Stimulated activated CD4-positive, alpha-beta T cell treated with anti-CD3 and anti-CD28 coated beads, Interleukin-2, amount 100 ng/mL, for 24 hours (primary cell): ENCODE measurements around the gene RBFOX2.

Experiments used
- DNase-seq, 2 donors: peaks; one replicate each; pipeline ENCODE4 v3.0.0-alpha.2; 2020

RBFOX2 gene

GRCh38 chr22:35971456-35972119 lies 57.0 kb downstream of the RBFOX2 start:
- no peak for DNase-seq

- DNase-seq = no peak
Observed at GRCh38 chr22:35970616-35971455, 57.8 kb downstream of the RBFOX2 start.

DNA sequence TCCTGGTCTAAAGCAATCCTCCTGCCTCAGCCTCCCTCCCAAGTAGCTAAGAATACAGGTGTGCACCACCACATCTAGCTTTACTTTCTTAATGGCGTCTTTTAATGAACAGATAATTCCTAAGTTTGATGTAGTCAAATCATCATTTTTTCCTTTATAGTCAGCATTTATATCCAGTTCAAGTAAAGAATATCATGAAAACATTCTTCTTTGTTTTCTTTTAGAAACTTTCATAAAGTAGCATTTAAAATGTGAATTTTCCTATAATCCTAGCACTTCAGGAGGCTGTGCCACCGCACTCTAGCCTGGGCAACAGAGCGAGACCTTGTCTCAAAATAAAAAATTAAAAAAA lies 61.6 kb downstream of the RBFOX2 start:
- DNase-seq = no peak

DNA sequence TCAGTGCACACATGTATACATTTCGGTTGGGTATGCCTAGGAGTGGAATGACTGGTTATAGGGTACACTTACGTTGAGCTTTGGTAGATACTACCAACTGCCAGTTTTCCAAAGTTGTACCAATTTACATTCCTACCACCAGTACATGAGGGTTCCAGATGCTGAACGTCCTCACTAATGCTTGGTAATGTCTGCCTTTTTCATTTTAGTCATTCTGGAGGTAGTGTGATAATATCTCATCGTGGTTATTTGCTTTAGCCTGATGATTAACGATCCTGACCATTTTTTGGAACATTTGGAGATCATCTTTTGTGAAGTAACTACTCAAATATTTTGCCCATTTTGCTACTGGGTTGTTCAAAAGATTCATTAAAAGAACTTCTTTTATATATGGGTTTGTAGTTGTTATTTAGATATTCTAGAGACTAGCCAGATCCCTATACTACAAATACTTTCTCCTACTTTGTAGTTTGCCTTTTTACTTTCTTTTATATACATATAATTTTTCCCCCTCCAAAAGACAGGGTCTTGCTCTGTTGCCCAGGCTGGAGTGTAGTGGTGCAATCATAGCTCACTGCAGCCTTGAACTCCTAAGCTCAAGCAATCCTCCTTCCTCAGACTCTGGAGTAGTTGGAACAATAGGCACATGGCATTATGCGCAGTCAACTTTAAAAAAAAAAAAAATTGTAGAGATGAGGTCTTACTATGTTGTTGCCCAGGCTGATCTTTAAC lies 62.1 kb downstream of the RBFOX2 start:
- no peak for DNase-seq

- DNase-seq = no peak
Observed at GRCh38 chr22:35963237-35963810, 65.3 kb downstream of the RBFOX2 start.

DNA sequence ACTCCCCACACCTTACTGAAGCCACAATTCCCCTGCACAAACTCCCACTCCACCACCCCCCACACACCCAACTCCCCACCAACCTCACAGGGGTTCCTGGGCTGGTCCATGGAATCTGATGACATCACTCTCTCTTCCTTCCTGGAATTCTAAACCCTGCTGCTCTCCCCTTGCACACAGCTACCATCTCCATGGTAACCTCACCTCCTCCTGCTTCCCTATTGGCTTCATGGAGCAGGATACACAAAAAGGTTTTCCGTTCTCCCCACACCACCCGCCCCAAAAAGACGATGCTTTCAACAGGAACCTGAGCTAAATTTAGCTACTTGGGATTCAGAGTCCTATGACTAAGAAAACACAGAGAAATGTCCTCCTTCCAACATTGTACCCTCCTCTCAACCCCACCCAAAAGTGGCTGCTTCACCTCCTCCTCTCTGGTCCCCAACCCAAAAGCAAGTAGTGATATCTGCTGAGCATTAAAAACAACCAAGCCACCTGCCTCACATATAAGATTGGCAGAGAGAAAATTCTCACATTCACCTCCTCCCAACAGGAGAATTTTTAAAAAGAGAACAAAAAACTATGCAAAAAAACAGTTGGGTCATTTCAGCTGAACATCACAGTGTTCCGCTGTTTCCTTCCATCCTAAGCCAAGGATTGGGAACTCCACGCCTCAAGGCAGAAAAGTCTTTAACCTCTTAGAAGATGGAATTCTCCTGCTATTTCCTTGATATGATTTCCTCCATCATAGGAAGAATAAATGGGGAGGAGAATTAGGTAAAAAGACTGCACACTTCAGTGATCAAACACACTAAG lies 66.9 kb downstream of the RBFOX2 start:
- DNase-seq = no peak

DNA sequence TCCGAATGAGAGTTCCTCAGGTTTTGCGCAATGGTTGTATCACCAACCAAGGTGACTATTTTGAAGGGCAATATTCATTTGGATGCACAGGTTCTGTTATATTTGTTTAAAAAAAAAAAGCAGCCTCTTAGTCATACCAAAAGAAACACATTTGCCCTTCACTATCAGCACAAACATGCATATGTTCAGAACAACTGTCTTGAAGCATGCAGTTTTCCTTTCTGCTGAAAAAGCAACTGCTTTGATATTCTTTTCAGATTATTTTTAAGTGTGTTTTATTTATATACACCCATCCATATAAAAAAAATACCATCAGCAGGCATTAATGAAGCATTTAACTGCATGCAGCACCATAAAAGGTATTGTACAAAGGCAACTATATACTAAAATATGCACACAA lies 67.8 kb downstream of the RBFOX2 start:
- no peak for DNase-seq

DNA sequence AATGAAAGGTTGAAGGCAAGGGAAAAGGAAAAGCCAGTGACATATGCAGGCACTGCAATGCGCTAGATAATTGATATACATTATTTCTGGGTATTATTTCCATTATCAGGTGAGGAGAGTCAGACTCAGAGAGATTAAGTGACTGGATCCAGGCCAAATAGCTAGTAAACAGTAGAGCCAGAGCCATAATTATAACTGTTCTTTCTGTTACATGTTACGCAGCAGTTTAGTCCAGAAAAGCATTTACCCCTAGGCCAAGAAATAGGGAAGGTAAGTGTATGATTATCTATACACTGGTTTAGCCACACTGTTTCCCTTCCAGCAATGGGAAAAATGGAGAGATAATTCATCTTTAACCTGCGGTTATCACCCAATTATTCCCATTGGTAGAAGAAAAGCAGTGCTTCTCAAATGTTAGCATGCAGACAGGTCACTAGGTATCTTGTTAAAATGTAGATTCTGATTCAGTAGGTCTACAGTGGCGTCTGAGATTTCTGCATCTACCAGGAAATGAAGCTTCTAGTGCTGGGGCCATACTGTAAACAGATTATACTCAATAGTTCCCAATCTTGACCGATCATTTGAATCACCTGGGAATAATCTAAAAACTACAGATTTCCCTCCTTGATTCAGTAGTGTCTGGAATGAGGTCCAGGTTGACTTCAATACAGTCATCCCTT lies 69.4 kb downstream of the RBFOX2 start:
- no peak for DNase-seq

- no peak for DNase-seq
Observed at GRCh38 chr22:35958334-35958733, 70.3 kb downstream of the RBFOX2 start.

- DNase-seq = no peak
Observed at GRCh38 chr22:35957589-35957988, 71.0 kb downstream of the RBFOX2 start.

DNA sequence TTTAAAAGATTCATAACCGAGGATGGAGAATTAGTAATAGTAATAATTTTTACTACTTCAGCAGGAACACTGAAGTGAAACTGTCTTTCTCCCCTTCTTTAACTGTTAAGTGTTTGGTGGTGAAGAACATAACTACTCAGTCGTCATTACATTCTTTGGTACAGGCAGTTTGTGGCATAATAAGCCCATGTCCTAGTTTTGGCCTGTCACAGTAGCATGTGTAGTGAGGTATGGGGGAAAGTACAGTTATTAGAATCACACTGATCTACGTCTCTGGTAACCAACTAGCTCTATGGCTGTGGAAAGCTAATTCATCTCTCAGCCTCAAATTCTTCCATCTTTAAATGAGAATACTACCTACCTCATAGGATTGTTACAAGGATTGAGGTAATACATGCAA lies 71.8 kb downstream of the RBFOX2 start:
- DNase-seq = no peak

GRCh38 chr22:35955546-35955945 lies 73.1 kb downstream of the RBFOX2 start:
- DNase-seq = no peak

DNA sequence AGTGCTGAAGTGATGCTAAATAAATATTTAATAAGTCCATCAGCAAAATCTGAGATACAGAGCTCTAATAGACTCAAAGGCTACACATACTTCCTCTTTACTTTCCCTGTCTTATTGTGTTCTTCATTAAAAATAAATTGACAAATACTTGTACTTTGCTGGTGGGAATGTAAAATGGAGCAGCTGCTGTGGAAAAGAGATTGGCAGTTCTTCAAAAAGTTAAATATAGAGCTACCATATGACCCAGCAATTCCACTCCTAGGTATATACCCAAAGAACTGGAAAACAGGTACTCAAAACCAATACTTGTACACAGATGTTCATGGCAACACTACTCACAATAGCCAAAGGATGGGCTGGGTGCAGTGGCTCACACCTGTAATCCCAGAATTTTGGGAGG lies 76.0 kb downstream of the RBFOX2 start:
- DNase-seq = no peak

GRCh38 chr22:35950262-35950661 lies 78.4 kb downstream of the RBFOX2 start:
- DNase-seq = no peak

DNA sequence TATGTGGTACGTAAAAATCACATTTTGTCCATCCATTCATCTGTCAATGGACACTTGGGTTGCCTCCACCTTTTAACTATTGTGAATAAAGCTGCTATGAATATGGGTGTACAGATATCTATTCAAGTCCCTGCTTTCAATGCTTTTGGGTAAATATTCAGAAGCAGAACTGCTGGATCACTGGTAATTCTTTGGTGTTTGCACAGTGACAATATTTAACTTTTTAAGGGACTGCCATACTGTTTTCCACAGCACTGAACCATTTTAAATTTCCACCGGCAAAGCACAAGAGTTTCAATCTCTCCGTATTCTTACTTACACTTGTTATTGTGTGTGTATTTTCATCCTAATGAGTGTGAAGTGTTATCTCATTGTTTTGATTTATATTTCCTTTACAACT lies 79.4 kb downstream of the RBFOX2 start:
- DNase-seq = no peak

DNA sequence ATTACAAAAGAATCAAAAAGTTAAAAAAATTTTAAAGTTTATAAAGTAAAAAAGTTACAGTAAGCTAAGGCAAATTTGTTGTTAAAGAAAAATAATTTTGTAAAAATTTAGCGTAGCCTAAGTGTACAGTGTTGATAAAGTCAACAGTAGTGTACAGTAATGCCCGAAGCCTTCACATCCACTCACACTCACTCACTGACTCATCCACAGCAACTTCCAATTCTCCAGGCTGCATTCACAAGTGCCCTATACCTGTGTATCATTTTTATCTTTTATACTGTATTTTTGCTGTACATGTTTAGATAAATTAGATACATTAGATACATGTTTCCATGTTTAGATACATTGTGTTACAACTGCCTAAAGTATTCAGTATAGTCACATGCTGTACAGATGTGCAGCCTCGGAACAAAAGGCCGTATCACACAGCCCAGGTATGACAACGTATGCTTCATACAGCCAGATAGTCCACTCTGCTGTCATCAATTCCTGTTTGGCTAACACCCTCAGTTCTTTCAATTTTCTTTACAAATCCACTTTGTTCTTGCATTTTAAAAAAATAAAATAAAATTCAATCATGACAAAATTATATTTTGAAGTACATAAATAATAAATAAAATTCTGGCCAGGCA lies 80.7 kb downstream of the RBFOX2 start:
- DNase-seq = no peak

GRCh38 chr22:35944458-35944857 lies 84.2 kb downstream of the RBFOX2 start:
- no peak for DNase-seq

DNA sequence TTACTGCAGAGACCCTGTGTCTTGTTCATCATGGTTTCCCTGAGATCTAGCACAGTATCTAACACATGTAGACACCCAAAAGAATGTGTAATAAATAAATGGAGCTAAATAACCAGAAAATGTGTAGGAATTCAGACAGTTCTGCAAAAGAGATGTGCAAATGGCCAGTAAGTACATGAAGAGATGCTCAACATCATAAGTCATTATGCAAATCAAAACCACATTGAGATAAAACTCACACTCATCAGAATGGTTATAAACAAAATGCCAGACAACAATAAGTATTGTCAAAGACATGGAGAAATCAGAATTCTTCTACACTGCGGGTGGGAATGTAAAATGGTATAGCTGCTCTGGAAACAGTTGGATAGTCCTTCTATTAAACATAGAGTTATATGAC lies 88.5 kb downstream of the RBFOX2 start:
- DNase-seq = no peak

GRCh38 chr22:35938226-35938625 lies 90.4 kb downstream of the RBFOX2 start:
- DNase-seq = no peak

DNA sequence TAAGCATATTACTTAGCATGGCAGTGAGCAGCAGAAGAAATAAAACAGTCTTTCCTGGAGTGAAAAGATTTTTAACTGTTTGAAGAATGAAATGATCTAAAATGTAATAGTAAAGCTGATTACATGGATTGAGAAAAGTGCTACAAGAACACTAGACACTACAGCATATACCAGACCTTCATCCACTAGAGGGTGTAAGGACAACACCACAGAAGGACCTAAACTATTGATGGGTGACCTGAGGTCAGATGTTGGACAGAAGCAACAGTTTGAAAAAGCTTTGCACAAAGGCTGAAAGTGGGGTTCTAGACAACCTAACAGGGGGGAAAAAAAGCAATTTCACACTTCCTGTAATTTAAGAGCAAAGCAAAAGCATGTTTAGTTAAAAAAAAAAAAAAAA lies 97.7 kb downstream of the RBFOX2 start:
- no peak for DNase-seq

DNA sequence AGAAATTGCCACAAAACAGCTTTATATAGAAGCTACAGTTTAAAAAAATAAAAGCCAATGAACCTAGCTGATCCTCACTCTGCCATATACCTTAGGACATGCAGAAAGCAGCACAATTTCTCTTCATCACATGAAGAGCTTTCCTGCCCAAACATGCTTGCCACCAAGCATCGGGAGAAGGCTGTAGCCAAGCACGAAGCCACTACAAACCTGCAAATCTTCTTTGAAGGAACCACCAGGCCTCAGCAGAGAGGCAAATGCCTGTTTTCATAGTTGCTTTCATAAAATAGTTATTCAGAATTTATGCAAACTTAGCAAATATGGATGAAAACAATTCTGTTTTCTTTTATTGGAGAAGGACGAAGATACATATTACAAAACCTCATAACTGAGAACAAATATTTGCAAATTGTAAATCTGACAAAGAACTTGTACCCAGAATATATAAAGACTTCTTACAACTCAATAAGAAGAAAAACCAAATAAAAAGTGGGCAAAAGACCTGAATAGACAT lies 100.3 kb downstream of the RBFOX2 start:
- DNase-seq = no peak
